PC-9 (cell line): ENCODE data around the gene TBC1D26. TPM values are rescaled to one million over a fixed set of nuclear protein-coding genes. Genes with fewer than 3 reads are reported as not detected.
"Not testable (repeated sequence)": the region's sequence is repeated elsewhere in the genome, so short reads cannot be mapped to it uniquely, and the experiment has no call there.

Experiments
- BruUV-seq: library from RNA; stranded (reverse); fragments of 400-500 nt; replicated peaks from 2 replicates; lab custom pipeline; 2021; lab: Mats Ljungman, UMichigan
- CTCF ChIA-PET: fragments of 300-600 bp; sonication (Branson Sonifier 250); formaldehyde crosslinking; loops from one replicate; lab custom pipeline; 2022; ENCODE audit warnings: antibody characterized with exemption; lab: Charles Lee
- POLR2A ChIA-PET: fragments of 300-600 bp; sonication (Branson Sonifier 250); formaldehyde crosslinking; loops from one replicate; lab custom pipeline; 2022; ENCODE audit warnings: antibody characterized with exemption; ENCODE audit not compliant: unreplicated experiment; lab: Charles Lee
- DNase-seq, 2 experiments: peaks; one replicate each; pipeline versions ENCODE4 v3.0.0 to v3.0.0-alpha.2; 2015 to 2022; ENCODE audit warnings: mixed read lengths in 1 of 2
- H2AFZ ChIP-seq: fragments of 200-600 bp; sonication (generic); 2 replicates; pipeline ENCODE4 v1.8.1; 2017; ENCODE audit warnings: antibody characterized with exemption
- H3F3A ChIP-seq: fragments of 200-600 bp; sonication (generic); 2 replicates; pipeline ENCODE4 v1.8.1; 2017; ENCODE audit warnings: antibody characterized with exemption, mild to moderate bottlenecking, low read depth; ENCODE audit not compliant: insufficient read depth
- H3K27ac ChIP-seq: fragments of 200-600 bp; sonication (generic); 2 replicates; pipeline ENCODE4 v1.6.1; 2016; ENCODE audit warnings: mixed run types
- H3K27me3 ChIP-seq: fragments of 200-600 bp; sonication (generic); 2 replicates; pipeline ENCODE4 v1.6.1; 2016; ENCODE audit warnings: low read depth, mixed run types; ENCODE audit not compliant: insufficient read depth
- H3K36me3 ChIP-seq: fragments of 200-600 bp; sonication (generic); 2 replicates; pipeline ENCODE4 v1.6.1; 2016; ENCODE audit warnings: low read depth, mixed run types
- H3K4me1 ChIP-seq: fragments of 200-600 bp; sonication (generic); replicated peaks from 2 replicates; pipeline ENCODE4 v1.6.1; 2016; ENCODE audit warnings: mixed run types; ENCODE audit not compliant: insufficient read depth
- H3K4me2 ChIP-seq: fragments of 200-600 bp; sonication (generic); 2 replicates; pipeline ENCODE4 v1.6.1; 2017; ENCODE audit warnings: mixed run types
- H3K4me3 ChIP-seq: fragments of 200-600 bp; sonication (generic); 2 replicates; pipeline ENCODE4 v1.6.1; 2016; ENCODE audit warnings: mixed run types
- H3K79me2 ChIP-seq: fragments of 200-600 bp; sonication (generic); 2 replicates; pipeline ENCODE4 v1.6.1; 2017; ENCODE audit warnings: low read depth, mixed run types
- H3K9me2 ChIP-seq: fragments of 200-600 bp; sonication (generic); 2 replicates; pipeline ENCODE4 v1.8.1; 2017; ENCODE audit warnings: mild to moderate bottlenecking; ENCODE audit not compliant: insufficient read depth
- H3K9me3 ChIP-seq: fragments of 200-600 bp; sonication (generic); 2 replicates; pipeline ENCODE4 v1.8.1; 2016; ENCODE audit warnings: low read depth; ENCODE audit not compliant: insufficient read depth
- H4K20me1 ChIP-seq: fragments of 200-600 bp; sonication (generic); 2 replicates; pipeline ENCODE4 v1.8.1; 2017; ENCODE audit not compliant: insufficient read depth
- intact Hi-C: fragments of 100-400 bp; cut with micrococcal nuclease; formaldehyde crosslinking; loops from one replicate; pipeline ENCODE4 v1.10.0; 2022; ENCODE audit not compliant: unreplicated experiment
- total RNA-seq: library from RNA; stranded (reverse); gene quantifications from 2 replicates; pipeline ENCODE4 v1.2.3, GENCODE V29; 2021

TBC1D26 gene
- total RNA-seq, 1 experiment from 2014 or later, result 0.55 TPM

- H3K27me3 ChIP-seq, H4K20me1 ChIP-seq, H3K79me2 ChIP-seq, H2AFZ ChIP-seq, H3K36me3 ChIP-seq, H3K9me2 ChIP-seq, CTCF ChIA-PET, H3K9me3 ChIP-seq, H3K27ac ChIP-seq, H3F3A ChIP-seq, DNase-seq, H3K4me1 ChIP-seq: not testable (repeated sequence)
- BruUV-seq, result TSS peak; percentile 79
- H3K4me3 ChIP-seq, result peak overlapping the region; percentile 54
- intact Hi-C loops, result loop anchor here (5.0 kb wide), 1 partner anchor 43 kb away; no protein-coding TSS in a partner anchor
- H3K4me2 ChIP-seq, result peak overlapping the region; percentile 72
- POLR2A ChIA-PET, result interaction anchor here (1.7 kb wide), 1 partner anchor 41 kb away, joined by 13 read pairs; no protein-coding TSS in a partner anchor
Observed at GRCh38 chr17:15699937-15700336, 32.1 kb upstream of the TBC1D26 start.

- BruUV-seq, H3K79me2 ChIP-seq, POLR2A ChIA-PET, intact Hi-C loops, H3K4me2 ChIP-seq, DNase-seq, H3K4me3 ChIP-seq, H2AFZ ChIP-seq, H3K9me2 ChIP-seq, H3K27ac ChIP-seq, H3F3A ChIP-seq, H3K27me3 ChIP-seq, CTCF ChIA-PET, H3K4me1 ChIP-seq, H4K20me1 ChIP-seq: not testable (repeated sequence)
- H3K9me3 ChIP-seq, result peaks cover 19% of the 10 kb centered on the region; the same call in 1 of the 2 replicates
- peaks cover 29% of the 10 kb centered on the region for H3K36me3 ChIP-seq
Observed at GRCh38 chr17:15704239-15704638, 27.8 kb upstream of the TBC1D26 start.

- BruUV-seq, H3K4me3 ChIP-seq, H3K27me3 ChIP-seq, H3F3A ChIP-seq, CTCF ChIA-PET, H4K20me1 ChIP-seq, H3K79me2 ChIP-seq, H2AFZ ChIP-seq, H3K9me2 ChIP-seq, intact Hi-C loops, DNase-seq, POLR2A ChIA-PET, H3K4me2 ChIP-seq, H3K4me1 ChIP-seq, H3K27ac ChIP-seq: not testable (repeated sequence)
- Histone ChIP-seq H3K36me3 (peaks cover 29% of the 10 kb centered on the region), H3K9me3 (peaks cover 19% of the 10 kb centered on the region; the same call in 1 of the 2 replicates)
Observed at GRCh38 chr17:15704813-15705212, 27.3 kb upstream of the TBC1D26 start.

GRCh38 chr17:15708879-15709278 lies 23.2 kb upstream of the TBC1D26 start:
- peaks cover 22% of the 10 kb centered on the region; the same call in 1 of the 2 replicates for H3K9me3 ChIP-seq
- H3K4me1 ChIP-seq, H2AFZ ChIP-seq, POLR2A ChIA-PET, DNase-seq, H3K4me3 ChIP-seq, H3K9me2 ChIP-seq, H3K79me2 ChIP-seq, H3K4me2 ChIP-seq, H3F3A ChIP-seq, intact Hi-C loops, H3K27me3 ChIP-seq, H4K20me1 ChIP-seq, CTCF ChIA-PET, H3K27ac ChIP-seq: not testable (repeated sequence)
- BruUV-seq, result TSS peak; percentile 15
- H3K36me3 ChIP-seq, result peaks cover 29% of the 10 kb centered on the region

GRCh38 chr17:15716601-15717563 lies 15.2 kb upstream of the TBC1D26 start:
- CTCF ChIA-PET, H3F3A ChIP-seq, DNase-seq: not testable (repeated sequence)

GRCh38 chr17:15730535-15730934 lies 1.5 kb upstream of the TBC1D26 start:
- H3K4me2 ChIP-seq, H3K79me2 ChIP-seq, DNase-seq, H3K9me2 ChIP-seq, H3F3A ChIP-seq, H3K4me3 ChIP-seq, BruUV-seq, CTCF ChIA-PET, H3K4me1 ChIP-seq, H3K36me3 ChIP-seq, H3K9me3 ChIP-seq, H4K20me1 ChIP-seq, POLR2A ChIA-PET, H2AFZ ChIP-seq, intact Hi-C loops, H3K27me3 ChIP-seq, H3K27ac ChIP-seq: not testable (repeated sequence)

More at GRCh38 chr17:15716601-15717563, 15.2 kb upstream of the TBC1D26 start:
- H3K4me1 ChIP-seq, H3K4me3 ChIP-seq, intact Hi-C loops, H4K20me1 ChIP-seq, H3K36me3 ChIP-seq, H3K27me3 ChIP-seq, H3K79me2 ChIP-seq, H3K4me2 ChIP-seq, H3K9me2 ChIP-seq, POLR2A ChIA-PET, H3K27ac ChIP-seq, H2AFZ ChIP-seq: not testable (repeated sequence)
- peaks cover 17% of the 10 kb centered on the region; the same call in 1 of the 2 replicates for H3K9me3 ChIP-seq
- TSS peak; percentile 3 for BruUV-seq

GRCh38 chr17:15733174-15733789 lies 1.2 kb downstream of the TBC1D26 start:
- H3K9me3 ChIP-seq, DNase-seq, H3K79me2 ChIP-seq, H3K4me3 ChIP-seq, CTCF ChIA-PET, BruUV-seq, H3K36me3 ChIP-seq, H3K4me1 ChIP-seq, H3K27me3 ChIP-seq, H3K27ac ChIP-seq, H3K4me2 ChIP-seq, POLR2A ChIA-PET, H2AFZ ChIP-seq, H3K9me2 ChIP-seq, H3F3A ChIP-seq, H4K20me1 ChIP-seq, intact Hi-C loops: not testable (repeated sequence)
